A549 (cell line): ENCODE results near the gene HOXB3. TPM values are rescaled to one million over a fixed set of nuclear protein-coding genes. Genes with fewer than 3 reads are reported as not detected.

Source experiments
- ATAC-seq, 2 experiments: fragments of 200-7000 bp in 1 of 2; fragments of >200 bp in 1 of 2; cut with Nextera tagmentation in 1 of 2; cut with Tn5 transposase in 1 of 2; 3 replicates each; pipeline versions ENCODE4 v1.8.0 to v1.9.1; 2018 to 2020; ENCODE audit warnings: mild to moderate bottlenecking in 1 of 2, moderate library complexity in 1 of 2
- CTCF ChIA-PET: fragments of 300-600 bp; sonication (Branson Sonifier 250); formaldehyde crosslinking; extraction: SDS; loops from one replicate; lab custom pipeline; 2021; ENCODE audit warnings: antibody characterized with exemption, inconsistent platforms; lab: Yijun Ruan, JAX
- POLR2A ChIA-PET: fragments of 350-600 bp; formaldehyde crosslinking; extraction: SDS; loops from one replicate; lab custom pipeline; 2021; ENCODE audit warnings: antibody characterized with exemption, inconsistent platforms; lab: Yijun Ruan, JAX
- DNase-seq, 2 experiments: peaks; one replicate each; pipeline versions ENCODE4 v3.0.0 to v3.0.0-alpha.2; 2011 to 2016; ENCODE audit warnings: low read depth in 1 of 2, low spot score in 1 of 2
- FAIRE-seq: peaks from 2 replicates; lab custom pipeline; 2011; peaks lifted over from hg19 to GRCh38; lab: Jason Lieb, UNC
- H3K27ac ChIP-seq, 2 experiments: fragments of >200 bp; sonication (Bioruptor Twin); formaldehyde crosslinking; 3 replicates each; pipeline ENCODE4 v1.5.1; 2016 to 2017
- H3K4me1 ChIP-seq: fragments of >200 bp; sonication (Bioruptor Twin); formaldehyde crosslinking; 3 replicates; pipeline ENCODE4 v1.6.1; 2016
- H3K4me2 ChIP-seq: fragments of >200 bp; sonication (Bioruptor Twin); formaldehyde crosslinking; 3 replicates; pipeline ENCODE4 v1.6.1; 2016
- H3K4me3 ChIP-seq: fragments of >200 bp; sonication (Bioruptor Twin); formaldehyde crosslinking; 3 replicates; pipeline ENCODE4 v1.5.1; 2016
- H3K9me3 ChIP-seq: fragments of >200 bp; sonication (Bioruptor Twin); formaldehyde crosslinking; 3 replicates; pipeline ENCODE4 v1.6.1; 2016
- BCL3 ChIP-seq: fragments of >200 bp; sonication (Bioruptor Twin); formaldehyde crosslinking; IDR thresholded peaks from 3 replicates; pipeline ENCODE4 v1.6.1; 2016
- CBX8 ChIP-seq: fragments of 200-600 bp; sonication (generic); IDR thresholded peaks from 2 replicates; pipeline ENCODE4 v1.6.1; 2016
- CEBPB ChIP-seq, 2 experiments: fragments of >200 bp in 1 of 2; sonication (Bioruptor Twin) in 1 of 2; formaldehyde crosslinking in 1 of 2; IDR thresholded peaks; 2 replicates each; pipeline ENCODE4 v1.6.1; 2012 to 2016
- CHD2 ChIP-seq: fragments of 150-350 bp; IDR thresholded peaks from 2 replicates; pipeline ENCODE4 v1.6.1; 2014; ENCODE audit warnings: low read length; ENCODE audit not compliant: partially characterized antibody
- CHD4 ChIP-seq: fragments of 200-600 bp; sonication (generic); IDR thresholded peaks from 2 replicates; pipeline ENCODE4 v1.6.1; 2016; ENCODE audit warnings: antibody characterized with exemption, mild to moderate bottlenecking, borderline replicate concordance
- E2F6 ChIP-seq: IDR thresholded peaks from 2 replicates; pipeline ENCODE4 v1.6.1; 2012; ENCODE audit warnings: low read depth, borderline replicate concordance
- EHMT2 ChIP-seq: fragments of 200-600 bp; sonication (generic); IDR thresholded peaks from 2 replicates; pipeline ENCODE4 v1.6.1; 2016; ENCODE audit warnings: antibody characterized with exemption, low read depth, mild to moderate bottlenecking, moderate library complexity
- EP300 ChIP-seq, 2 experiments: fragments of >200 bp; sonication (Bioruptor Twin); formaldehyde crosslinking; IDR thresholded peaks; 2 replicates in 1 of 2; 3 replicates in 1 of 2; pipeline ENCODE4 v1.6.1; 2016 to 2017
- FOSL2 ChIP-seq, 2 experiments: fragments of 450-650 bp in 1 of 2; fragments of >200 bp in 1 of 2; sonication (Bioruptor Twin) in 1 of 2; formaldehyde crosslinking; IDR thresholded peaks; 2 replicates each; pipeline versions ENCODE4 v1.5.0 to v1.6.1; 2016 to 2020; ENCODE audit warnings: mild to moderate bottlenecking in 1 of 2, moderate library complexity in 1 of 2
- FOXS1 ChIP-seq: fragments of 250-450 bp; sonication (Bioruptor Pico); IDR thresholded peaks from 2 replicates; pipeline ENCODE4 v1.5.0; 2020; ENCODE audit warnings: mild to moderate bottlenecking, moderate library complexity
- GATA3 ChIP-seq: IDR thresholded peaks from 2 replicates; pipeline ENCODE4 v1.6.1; 2012; ENCODE audit warnings: borderline replicate concordance
- HES2 ChIP-seq: fragments of >200 bp; sonication (Bioruptor Twin); formaldehyde crosslinking; IDR thresholded peaks from 2 replicates; pipeline ENCODE4 v1.6.1; 2016
- HMGXB4 ChIP-seq: fragments of 250-450 bp; sonication (Bioruptor Pico); IDR thresholded peaks from 2 replicates; pipeline ENCODE4 v1.5.0; 2021; ENCODE audit warnings: mild to moderate bottlenecking, moderate library complexity, borderline replicate concordance
- JUN ChIP-seq, 2 experiments: fragments of >200 bp; sonication (Bioruptor Twin); formaldehyde crosslinking; IDR thresholded peaks; 2 replicates in 1 of 2; 3 replicates in 1 of 2; pipeline ENCODE4 v1.6.1; 2016 to 2017
- JUNB ChIP-seq: fragments of >200 bp; sonication (Bioruptor Twin); formaldehyde crosslinking; IDR thresholded peaks from 2 replicates; pipeline ENCODE4 v1.6.1; 2016
- MAFK ChIP-seq: fragments of 450-650 bp; IDR thresholded peaks from 2 replicates; pipeline ENCODE4 v1.6.1; 2014; ENCODE audit not compliant: partially characterized antibody
- MAZ ChIP-seq: fragments of 150-350 bp; IDR thresholded peaks from 2 replicates; pipeline ENCODE4 v1.6.1; 2014; ENCODE audit warnings: antibody characterized with exemption, low read depth, low read length, borderline replicate concordance
- POLR2A ChIP-seq: IDR thresholded peaks from 2 replicates; pipeline ENCODE4 v1.6.1; 2012; ENCODE audit warnings: mild to moderate bottlenecking, low read length
- POLR2AphosphoS2 ChIP-seq: conservative IDR thresholded peaks from 2 replicates; pipeline ENCODE4 v1.6.1; 2012; ENCODE audit warnings: low read length, improper control_type of control experiment, inconsistent platforms
- RARB ChIP-seq: fragments of 250-450 bp; sonication (Bioruptor Pico); IDR thresholded peaks from 2 replicates; pipeline ENCODE4 v1.8.0; 2021; ENCODE audit warnings: mild to moderate bottlenecking, moderate library complexity
- RFX5 ChIP-seq: fragments of 450-650 bp; IDR thresholded peaks from 2 replicates; pipeline ENCODE4 v1.7.1; 2014; ENCODE audit warnings: antibody characterized with exemption, mild to moderate bottlenecking, moderate library complexity
- SMC3 ChIP-seq: fragments of >200 bp; sonication (Bioruptor Twin); formaldehyde crosslinking; IDR thresholded peaks from 3 replicates; pipeline ENCODE4 v1.6.1; 2018; ENCODE audit warnings: inconsistent platforms
- TFCP2L1 ChIP-seq: fragments of 250-450 bp; sonication (Bioruptor Pico); IDR thresholded peaks from 2 replicates; pipeline ENCODE4 v1.5.0; 2021; ENCODE audit warnings: mild to moderate bottlenecking
- USF2 ChIP-seq: fragments of 450-650 bp; IDR thresholded peaks from 2 replicates; pipeline ENCODE4 v1.6.1; 2014; ENCODE audit warnings: antibody characterized with exemption
- ZFP36 ChIP-seq: fragments of 450-650 bp; IDR thresholded peaks from 2 replicates; pipeline ENCODE4 v1.6.1; 2014; ENCODE audit warnings: borderline replicate concordance; ENCODE audit not compliant: partially characterized antibody
- ZNF302 ChIP-seq: fragments of 250-450 bp; sonication (Bioruptor Pico); IDR thresholded peaks from 2 replicates; pipeline ENCODE4 v1.9.0; 2021; ENCODE audit warnings: inconsistent platforms, mild to moderate bottlenecking, moderate library complexity
- WGBS: methylation state at CpG from one replicate; pipeline ENCODE4 v1.1.6; 2017; ENCODE audit errors: missing lambda C conversion rate; 5-methylcytosine and 5-hydroxymethylcytosine counted together
- polyA plus RNA-seq, 4 experiments: library from polyadenylated mRNA; depleted of rRNA in 3 of 4; stranded (reverse); fragments of >200 nt; fragmentation: RNase III in 1 of 4; extraction: RNeasy Plus Mini Kit Qiagen cat#74134 plus additional on column Dnase treatment in 1 of 4; gene quantifications; 2 replicates in 3 of 4; 3 replicates in 1 of 4; pipeline ENCODE4 v1.2.3, GENCODE V29; 2011 to 2017

The HOXB3 gene
- polyA plus RNA-seq, 2 of the 4 experiments (the other 2 are of a cell fraction), result 8.6 to 17.0 TPM

- Histone ChIP-seq H3K4me2 (no peak overlapping the region), H3K27ac (0 out of 6 replicates have a peak overlapping the region, but pooled peaks of 1 of the 2 experiments have one; percentile 14), H3K4me1 (peaks cover 25% of the 10 kb centered on the region), H3K4me3 (no peak overlapping the region), H3K9me3 (no peaks in the 10 kb centered on the region)
- TF ChIP-seq JUN (IDR thresholded peaks at IDR 0.05) (no peak), RFX5 (no peak), EHMT2 (no peak), CHD2 (no peak), ZFP36 (no peak), POLR2A (no peak), CEBPB (IDR thresholded peaks at IDR 0.05) (no peak), FOSL2 (IDR thresholded peaks at IDR 0.05) (no peak), FOSL2 (CRISPR knock-in tag; IDR thresholded peaks at IDR 0.05) (no peak), ZNF302 (no peak), RARB (no peak), TFCP2L1 (CRISPR knock-in tag) (no peak), JUNB (no peak), MAFK (no peak), HMGXB4 (no peak), CBX8 (no peak), MAZ (no peak)
- DNase-seq (no peak), ATAC-seq (no peak), FAIRE-seq (no peak)
- ChIA-PET CTCF (interaction anchor here (1.0 to 3.0 kb wide), 5 partner anchors 106 to 576 kb away, joined by 3 to 10 read pairs (median 4); no protein-coding TSS in a partner anchor), POLR2A (no interaction called here)
- 84% methylated on average over 5 of the region's 5 CpGs for WGBS
These were observed 9.3 kb upstream of the HOXB3 start for GRCh38 chr17:48599354-48599753.

GRCh38 chr17:48598736-48599135 is 8.7 kb upstream of the HOXB3 start:
- DNase-seq (no peak), FAIRE-seq (no peak), ATAC-seq (no peak)
- H3K4me2 ChIP-seq, result no peak overlapping the region
- CTCF ChIA-PET, result interaction anchor here (0.5 to 3.0 kb wide), 6 partner anchors 106 to 575 kb away, joined by 3 to 10 read pairs (median 4); no protein-coding TSS in a partner anchor
- peaks cover 30% of the 10 kb centered on the region for H3K4me1 ChIP-seq
- TF ChIP-seq GATA3 (no peak), CHD2 (no peak)
- WGBS, result 92% methylated on average over 7 of the region's 7 CpGs
- POLR2A ChIA-PET, result no interaction called here
- H3K4me3 ChIP-seq, result no peak overlapping the region
- H3K9me3 ChIP-seq, result no peaks in the 10 kb centered on the region
- 0 out of 6 replicates have a peak overlapping the region, but pooled peaks of 1 of the 2 experiments have one; percentile 5 for H3K27ac ChIP-seq

- no peak overlapping the region for H3K4me2 ChIP-seq
- H3K4me3 ChIP-seq, result no peak overlapping the region
- DNase-seq (no peak), ATAC-seq (no peak), FAIRE-seq (no peak)
- peaks cover 30% of the 10 kb centered on the region for H3K4me1 ChIP-seq
- CTCF ChIA-PET, result interaction anchor here (0.5 to 3.0 kb wide), 4 partner anchors 262 to 382 kb away, joined by 3 to 10 read pairs (median 4); no protein-coding TSS in a partner anchor
- POLR2A ChIA-PET, result no interaction called here
- H3K9me3 ChIP-seq, result no peaks in the 10 kb centered on the region
- no peak for TF ChIP-seq CBX8
- no peak for TF ChIP-seq JUN (IDR thresholded peaks at IDR 0.05)
- TF ChIP-seq SMC3, result no peak
- no peak for TF ChIP-seq MAFK
- TF ChIP-seq FOXS1 (CRISPR knock-in tag), result no peak
- no peak for TF ChIP-seq HES2
- TF ChIP-seq USF2, result no peak
- no peak for TF ChIP-seq MAZ
- TF ChIP-seq E2F6, result no peak
- TF ChIP-seq CHD4, result no peak
- no peak for TF ChIP-seq CHD2
- no peak for TF ChIP-seq POLR2AphosphoS2
- no peak for TF ChIP-seq BCL3
- no peak for TF ChIP-seq JUNB
- TF ChIP-seq EP300 (IDR thresholded peaks at IDR 0.05), result no peak
- H3K27ac ChIP-seq, result no peak overlapping the region
- WGBS, result 93% methylated on average over 68 of the region's 68 CpGs
These were observed 8.0 kb upstream of the HOXB3 start for GRCh38 chr17:48597778-48598631.
